Adrenal gland (tissue), 12 donors: ENCODE results near the gene COL24A1. TPM values are rescaled to one million over a fixed set of nuclear protein-coding genes. Genes with fewer than 3 reads are reported as not detected.

ENCODE experiments used
- DNase-seq, 7 donors: peaks; one replicate each; pipeline ENCODE4 v3.0.0-alpha.2; 2019 to 2020
- H3K27ac ChIP-seq, 5 donors: fragments of 200-600 bp; sonication (generic) in 4 of 5; 1 replicate in 3 of 5; 2 replicates in 2 of 5; pipeline versions ENCODE4 v1.5.1 to v1.8.0; 2016 to 2020; ENCODE audit warnings: mild to moderate bottlenecking in 1 of 5
- H3K27me3 ChIP-seq: fragments of 200-600 bp; 2 replicates; pipeline ENCODE4 v1.8.0; 2021
- H3K36me3 ChIP-seq, 2 donors: fragments of 200-600 bp; replicated peaks in 1 of 2; 1 replicate in 1 of 2; 2 replicates in 1 of 2; pipeline versions ENCODE4 v1.5.1 to v1.8.0; 2018 to 2022
- H3K4me1 ChIP-seq, 2 donors: fragments of 200-600 bp; replicated peaks in 1 of 2; 1 replicate in 1 of 2; 2 replicates in 1 of 2; pipeline versions ENCODE4 v1.5.1 to v1.8.0; 2018 to 2021
- H3K4me3 ChIP-seq, 4 donors: fragments of 200-600 bp; sonication (generic) in 3 of 4; one replicate each; pipeline ENCODE4 v1.5.1; 2016 to 2018
- H3K9me3 ChIP-seq, 3 donors: fragments of 200-600 bp; sonication (generic) in 1 of 3; replicated peaks in 1 of 3; 1 replicate in 2 of 3; 2 replicates in 1 of 3; pipeline versions ENCODE4 v1.5.1 to v1.8.0; 2016 to 2021
- CTCF ChIP-seq, 6 experiments: fragments of 450-650 bp in 4 of 6; fragments of 200-600 bp in 2 of 6; sonication (generic) in 1 of 6; IDR thresholded peaks; 1 replicate in 5 of 6; 2 replicates in 1 of 6; pipeline versions ENCODE4 v1.5.1 to v1.8.0; 2016 to 2021; ENCODE audit warnings: antibody characterized with exemption in 6 of 6, mild to moderate bottlenecking in 2 of 6, moderate library complexity in 1 of 6
- POLR2A ChIP-seq, 2 donors: fragments of 450-650 bp; IDR thresholded peaks; one replicate each; pipeline ENCODE4 v1.6.1; 2017; ENCODE audit warnings: antibody characterized with exemption in 2 of 2, mild to moderate bottlenecking in 2 of 2, moderate library complexity in 1 of 2
- WGBS, 4 donors: extraction: QIAGEN DNeasy Blood & Tissue Kit in 2 of 4; methylation state at CpG; one replicate each; pipeline versions ENCODE4 v1.1.5 to v1.1.7; 2013 to 2017; 5-methylcytosine and 5-hydroxymethylcytosine counted together
- intact Hi-C, 2 donors: fragments of 100-400 bp; cut with DNase I; formaldehyde crosslinking; loops; one replicate each; pipeline versions ENCODE4 v1.14.1 to v1.15.0; 2022 to 2023
- polyA plus RNA-seq, 3 donors: library from polyadenylated mRNA; stranded (reverse); fragments of 200-250 nt in 2 of 3; fragments of 350-450 nt in 1 of 3; fragmentation: Illumina TruSeq in 1 of 3; extraction: RNeasy Lipid Tissue Mini Kit (QIAGEN cat#74804) in 1 of 3; gene quantifications; one replicate each; pipeline ENCODE4 v1.2.3, GENCODE V29; 2013 to 2014
- total RNA-seq, 9 donors: library from RNA; depleted of rRNA in 4 of 9; stranded (reverse); fragments of >200 nt in 4 of 9; fragments of 120-200 nt in 1 of 9; fragmentation: NEBNext Ultra II Directional in 1 of 9; extraction: Animal tissue kit (Norgen Biotek cat#: 25700) in 1 of 9; gene quantifications; one replicate each; pipeline versions ENCODE4 v1.1.0 to v1.2.4, GENCODE V29; 2013 to 2023
- donor health status: healthy with polysubstance abuse.
- donor health status: Bipolar disorder and iron deficiency.
- donor health status: DM: yes; HTN: yes; CAD: no.
- donor health status: DM: no; HTN: no; CAD: no.
- donor health status: DM: no; HTN: no; CAD: no.
- donor health status: DM: yes; HTN: yes; CAD: no.

COL24A1 gene
- total and polyA plus RNA-seq, 12 donors, result 0.02 to 0.50 (median 0.11) TPM; not detected in 3

- Histone ChIP-seq H3K27me3 (no peaks in the 10 kb centered on the region), H3K4me3 (no peak overlapping the region), H3K36me3 (no peaks in the 10 kb centered on the region), H3K4me1 (no peaks in the 10 kb centered on the region), H3K9me3 (no peaks in the 10 kb centered on the region), H3K27ac (no peak overlapping the region)
- TF ChIP-seq POLR2A (IDR thresholded peaks at IDR 0.05) (no peak), CTCF (IDR thresholded peaks at IDR 0.05) (no peak)
- DNase-seq, result no peak
- WGBS, 4 donors, result 65 to 75% (median 68%) methylated on average over 4 of the region's 4 CpGs
- intact Hi-C loops, result no loop called here
Measured at GRCh38 chr1:85822696-85823095, 333.9 kb downstream of the COL24A1 start.

- Histone ChIP-seq H3K9me3 (no peaks in the 10 kb centered on the region), H3K36me3 (no peaks in the 10 kb centered on the region), H3K27me3 (no peaks in the 10 kb centered on the region), H3K4me3 (no peak overlapping the region), H3K4me1 (no peaks in the 10 kb centered on the region), H3K27ac (no peak overlapping the region)
- TF ChIP-seq POLR2A (IDR thresholded peaks at IDR 0.05), result no peak
- TF ChIP-seq CTCF (IDR thresholded peaks at IDR 0.05), result no peak
- intact Hi-C loops, result no loop called here
- DNase-seq, result no peak
- whole genome bisulfite sequencing, 4 donors, result 44 to 60% (median 53%) methylated on average over 2 of the region's 2 CpGs
Measured at GRCh38 chr1:85818371-85818770, 338.2 kb downstream of the COL24A1 start.

DNA sequence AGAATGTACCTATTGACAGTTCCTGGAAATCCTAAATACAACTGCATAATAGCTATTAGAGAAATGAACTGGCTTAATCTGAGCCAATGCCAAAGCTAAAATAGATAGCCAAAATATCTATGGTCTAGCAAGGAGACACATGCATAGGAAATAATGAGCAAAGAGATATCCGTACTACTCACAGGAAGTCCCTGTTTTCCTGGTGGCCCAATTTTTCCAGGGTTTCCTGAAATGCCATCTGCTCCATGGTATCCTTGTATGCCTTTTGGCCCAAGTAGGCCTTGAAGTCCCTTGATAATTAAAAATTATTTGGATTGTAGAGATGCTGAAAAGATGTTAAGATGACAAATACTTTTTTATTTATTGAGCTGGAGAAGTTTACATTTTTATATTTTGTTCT, 340.0 kb downstream of the COL24A1 start:
- intact Hi-C loops, result no loop called here
- H3K36me3 ChIP-seq, result no peaks in the 10 kb centered on the region
- H3K27ac ChIP-seq, result no peak overlapping the region
- H3K4me1 ChIP-seq, result no peaks in the 10 kb centered on the region
- H3K4me3 ChIP-seq, result no peak overlapping the region
- no peak for DNase-seq
- WGBS, 4 donors, result 48 to 77% (median 71%) methylated on average over 1 of the region's 1 CpG
- TF ChIP-seq CTCF (IDR thresholded peaks at IDR 0.05) (no peak), POLR2A (IDR thresholded peaks at IDR 0.05) (no peak)
- no peaks in the 10 kb centered on the region for H3K27me3 ChIP-seq
- no peaks in the 10 kb centered on the region for H3K9me3 ChIP-seq

DNA sequence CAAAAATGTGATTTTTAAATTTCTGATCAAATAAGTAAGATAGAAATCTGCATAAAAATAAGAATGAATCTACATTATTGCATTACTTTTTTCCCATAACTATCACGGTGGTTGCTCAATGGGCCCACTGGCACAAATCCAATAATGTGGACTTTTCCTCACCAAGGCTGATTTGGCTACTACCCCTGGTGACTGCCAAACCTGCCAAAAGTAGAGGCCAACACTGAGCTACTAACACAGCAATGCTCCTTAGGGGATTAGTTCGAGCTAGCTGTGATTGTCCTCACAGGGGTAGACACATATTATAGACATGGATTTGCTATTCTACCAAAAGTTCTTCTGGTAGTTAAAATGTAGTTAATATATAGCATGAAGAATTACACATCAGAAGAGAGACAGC, 340.7 kb downstream of the COL24A1 start:
- H3K27ac ChIP-seq, result no peak overlapping the region
- H3K36me3 ChIP-seq, result no peaks in the 10 kb centered on the region
- WGBS, 4 donors, result 70 to 71% (median 70%) methylated on average over 2 of the region's 2 CpGs
- H3K4me3 ChIP-seq, result no peak overlapping the region
- intact Hi-C loops, result no loop called here
- H3K4me1 ChIP-seq, result no peaks in the 10 kb centered on the region
- no peak for DNase-seq
- H3K9me3 ChIP-seq, result no peaks in the 10 kb centered on the region
- no peak for TF ChIP-seq CTCF (IDR thresholded peaks at IDR 0.05)
- no peak for TF ChIP-seq POLR2A (IDR thresholded peaks at IDR 0.05)
- H3K27me3 ChIP-seq, result no peaks in the 10 kb centered on the region
